Heart left ventricle (tissue), 13 donors: ENCODE results near the gene ENKD1.

Experiments
- POLR2A ChIP-seq, 2 donors: fragments of 450-650 bp; IDR thresholded peaks; one replicate each; pipeline ENCODE4 v1.6.1; 2017; ENCODE audit warnings: antibody characterized with exemption in 2 of 2, mild to moderate bottlenecking in 2 of 2, moderate library complexity in 2 of 2
- TF ChIP-seq, protein P1 (sequence below), 12 donors: fragments of 200-600 bp; sonication (generic) in 4 of 12; IDR thresholded peaks; one replicate each; pipeline versions ENCODE4 v1.5.0 to v1.8.0; 2018 to 2022; ENCODE audit warnings: antibody characterized with exemption in 12 of 12, mild to moderate bottlenecking in 5 of 12
- donor health status: ischemic (EF 13 %, LVEDD 7.1; RV severe dilation, severe dysfunction).
- donor health status: DM: no; HTN: yes; CAD: no.
- donor health status: DM: no; HTN: no; CAD: no.
- donor health status: ischemic (EF 25% LVEDD 6.9; RV normal size, moderate dysfunction).
- donor health status: ischemic (EF 25% LVEDD 5.7; RV mildly dilated, moderate dysfunction).
- donor health status: ischemic (EF 35%, LVEDD 5.7; RV mildly dilated, moderate dysfunction).
- donor health status: nonischemic (EF 11% LVEDD 7.7; RV severe dilation, severe dysfunction).
- donor health status: DM: yes; HTN: yes; CAD: no.
- donor health status: PGD.
- donor health status: ischemic (EF 29% LVEDD 5.4; RV normal size, mild dysfunction).
- donor health status: nonischemic (EF 23%, LVEDD 6.1; RV moderate dilation, normal function).

DNA sequence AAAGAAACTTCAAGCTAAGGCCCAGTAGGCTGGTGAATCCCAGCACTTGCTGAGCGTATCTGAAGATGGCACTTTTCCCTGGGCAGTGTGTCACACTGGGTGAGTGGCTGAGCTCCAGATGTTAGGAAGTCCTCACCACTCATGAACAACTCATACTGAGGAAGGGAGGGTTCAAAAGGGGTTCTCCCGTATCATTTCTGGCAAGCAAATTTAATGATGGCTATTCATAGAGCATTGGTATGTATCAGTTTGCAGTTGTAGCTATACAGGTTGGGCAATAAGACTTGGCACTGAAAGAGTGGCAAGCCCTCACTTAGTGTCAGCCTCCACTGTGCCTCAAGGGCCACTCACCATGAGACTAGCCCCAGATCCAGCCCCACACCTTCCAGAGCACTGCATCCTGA, 41.8 kb upstream of the ENKD1 start:
- no peak for TF ChIP-seq POLR2A (IDR thresholded peaks at IDR 0.05)
- TF ChIP-seq, protein P1, sequence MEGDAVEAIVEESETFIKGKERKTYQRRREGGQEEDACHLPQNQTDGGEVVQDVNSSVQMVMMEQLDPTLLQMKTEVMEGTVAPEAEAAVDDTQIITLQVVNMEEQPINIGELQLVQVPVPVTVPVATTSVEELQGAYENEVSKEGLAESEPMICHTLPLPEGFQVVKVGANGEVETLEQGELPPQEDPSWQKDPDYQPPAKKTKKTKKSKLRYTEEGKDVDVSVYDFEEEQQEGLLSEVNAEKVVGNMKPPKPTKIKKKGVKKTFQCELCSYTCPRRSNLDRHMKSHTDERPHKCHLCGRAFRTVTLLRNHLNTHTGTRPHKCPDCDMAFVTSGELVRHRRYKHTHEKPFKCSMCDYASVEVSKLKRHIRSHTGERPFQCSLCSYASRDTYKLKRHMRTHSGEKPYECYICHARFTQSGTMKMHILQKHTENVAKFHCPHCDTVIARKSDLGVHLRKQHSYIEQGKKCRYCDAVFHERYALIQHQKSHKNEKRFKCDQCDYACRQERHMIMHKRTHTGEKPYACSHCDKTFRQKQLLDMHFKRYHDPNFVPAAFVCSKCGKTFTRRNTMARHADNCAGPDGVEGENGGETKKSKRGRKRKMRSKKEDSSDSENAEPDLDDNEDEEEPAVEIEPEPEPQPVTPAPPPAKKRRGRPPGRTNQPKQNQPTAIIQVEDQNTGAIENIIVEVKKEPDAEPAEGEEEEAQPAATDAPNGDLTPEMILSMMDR (IDR thresholded peaks at IDR 0.05): no peak
